Measurements from ENCODE around the gene ZBTB7C.

DNA sequence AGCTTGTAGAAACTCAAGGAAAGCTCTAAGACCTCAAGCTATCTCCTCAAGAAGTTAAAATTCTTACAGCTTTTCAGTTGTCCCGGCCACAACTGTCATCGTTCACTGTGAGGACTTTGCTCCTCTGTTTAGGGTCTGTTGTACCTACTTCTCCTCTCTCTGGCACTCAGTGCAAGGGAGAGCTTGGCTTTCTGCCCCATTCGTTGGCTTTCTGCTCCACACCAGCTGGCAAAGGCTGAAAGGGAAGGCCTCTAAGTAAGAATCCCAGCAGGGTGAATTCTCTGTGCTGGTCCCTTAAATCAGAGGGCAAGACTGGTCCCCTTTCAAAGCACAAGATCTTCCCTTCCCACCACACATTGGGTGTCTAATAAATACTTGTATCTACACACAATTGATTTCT is 17.3 kb downstream of the ZBTB7C start:
- TF ChIP-seq ATF3 (IDR thresholded peaks at IDR 0.05) = no peak
- TF ChIP-seq, protein P1, sequence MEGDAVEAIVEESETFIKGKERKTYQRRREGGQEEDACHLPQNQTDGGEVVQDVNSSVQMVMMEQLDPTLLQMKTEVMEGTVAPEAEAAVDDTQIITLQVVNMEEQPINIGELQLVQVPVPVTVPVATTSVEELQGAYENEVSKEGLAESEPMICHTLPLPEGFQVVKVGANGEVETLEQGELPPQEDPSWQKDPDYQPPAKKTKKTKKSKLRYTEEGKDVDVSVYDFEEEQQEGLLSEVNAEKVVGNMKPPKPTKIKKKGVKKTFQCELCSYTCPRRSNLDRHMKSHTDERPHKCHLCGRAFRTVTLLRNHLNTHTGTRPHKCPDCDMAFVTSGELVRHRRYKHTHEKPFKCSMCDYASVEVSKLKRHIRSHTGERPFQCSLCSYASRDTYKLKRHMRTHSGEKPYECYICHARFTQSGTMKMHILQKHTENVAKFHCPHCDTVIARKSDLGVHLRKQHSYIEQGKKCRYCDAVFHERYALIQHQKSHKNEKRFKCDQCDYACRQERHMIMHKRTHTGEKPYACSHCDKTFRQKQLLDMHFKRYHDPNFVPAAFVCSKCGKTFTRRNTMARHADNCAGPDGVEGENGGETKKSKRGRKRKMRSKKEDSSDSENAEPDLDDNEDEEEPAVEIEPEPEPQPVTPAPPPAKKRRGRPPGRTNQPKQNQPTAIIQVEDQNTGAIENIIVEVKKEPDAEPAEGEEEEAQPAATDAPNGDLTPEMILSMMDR (IDR thresholded peaks at IDR 0.05; ENCODE audit: low read depth, low read length, missing input control) = no peak
- no peak for TF ChIP-seq EGR1 (IDR thresholded peaks at IDR 0.05; ENCODE audit: low read depth in 2 of 2)
- no peak for TF ChIP-seq YY1 (IDR thresholded peaks at IDR 0.05)
- TF ChIP-seq TAF1 (conservative IDR thresholded peaks at IDR 0.05) = no peak
- TF ChIP-seq MAX (IDR thresholded peaks at IDR 0.05) = no peak
- no peak for TF ChIP-seq ZBTB33 (IDR thresholded peaks at IDR 0.05)
- TF ChIP-seq FOXA1 (IDR thresholded peaks at IDR 0.05) = no peak

Data from liver (tissue), 3 donors.